Activated CD8-positive, alpha-beta memory T cell treated with anti-CD3 and anti-CD28 coated beads for 48 hours (primary cell): ENCODE data around the gene PKIB.
"Not testable (repeated sequence)": the region's sequence is repeated elsewhere in the genome, so short reads cannot be mapped to it uniquely, and the experiment has no call there.

Source experiments
- DNase-seq, 3 experiments: peaks; one replicate each; pipeline ENCODE4 v3.0.0-alpha.2; 2020; ENCODE audit warnings: low read depth in 2 of 3, low spot score in 2 of 3

The PKIB gene

GRCh38 chr6:122609881-122610689 lies at the start of gene PKIB:
Gene PKIB, plus strand, starts transcription at chr6:122610405. Its CDS starts 107,390 bp downstream, at chr6:122717795.
- DNase-seq: peak in 2 of 3 experiments; percentile 10 to 12

- DNase-seq: no peak
Measured at GRCh38 chr6:122563364-122564052, 46.7 kb upstream of the PKIB start.

GRCh38 chr6:122564230-122564629 lies 46.0 kb upstream of the PKIB start:
- DNase-seq: no peak

- no peak for DNase-seq
Measured at GRCh38 chr6:122565708-122566107, 44.5 kb upstream of the PKIB start.

- no peak for DNase-seq
Measured at GRCh38 chr6:122567034-122567433, 43.2 kb upstream of the PKIB start.

- DNase-seq: no peak
Measured at GRCh38 chr6:122568350-122568749, 41.9 kb upstream of the PKIB start.

- no peak for DNase-seq
Measured at GRCh38 chr6:122568797-122569221, 41.4 kb upstream of the PKIB start.

- DNase-seq: no peak
Measured at GRCh38 chr6:122569230-122569771, 40.9 kb upstream of the PKIB start.

- DNase-seq: no peak
Measured at GRCh38 chr6:122571888-122572287, 38.3 kb upstream of the PKIB start.

GRCh38 chr6:122576888-122577287 lies 33.3 kb upstream of the PKIB start:
- no peak for DNase-seq

GRCh38 chr6:122578961-122579360 lies 31.2 kb upstream of the PKIB start:
- DNase-seq: no peak

- no peak for DNase-seq
Measured at GRCh38 chr6:122580737-122581136, 29.5 kb upstream of the PKIB start.

- no peak for DNase-seq
Measured at GRCh38 chr6:122589115-122589514, 21.1 kb upstream of the PKIB start.

- DNase-seq: not testable (repeated sequence)
Measured at GRCh38 chr6:122598295-122598694, 11.9 kb upstream of the PKIB start.

GRCh38 chr6:122604676-122605075 lies 5.5 kb upstream of the PKIB start:
- no peak for DNase-seq

- peak in 1 of 3 experiments; percentile 2 for DNase-seq
Measured at GRCh38 chr6:122610690-122611455, 668 bp downstream of the PKIB start.

- no peak for DNase-seq
Measured at GRCh38 chr6:122612838-122613237, 2.6 kb downstream of the PKIB start.

GRCh38 chr6:122614303-122614702 lies 4.1 kb downstream of the PKIB start:
- no peak for DNase-seq

- DNase-seq: no peak
Measured at GRCh38 chr6:122615409-122615808, 5.2 kb downstream of the PKIB start.

- DNase-seq: no peak
Measured at GRCh38 chr6:122616877-122617276, 6.7 kb downstream of the PKIB start.

GRCh38 chr6:122619309-122619708 lies 9.1 kb downstream of the PKIB start:
- DNase-seq: no peak
